Measurements from ENCODE around the gene AURKAIP1. TPM values are rescaled to one million over a fixed set of nuclear protein-coding genes. Genes with fewer than 3 reads are reported as not detected.
A peak's percentile ranks its signal among the peaks of the same experiment; 100 is the strongest.

Gene AURKAIP1
- total and polyA plus RNA-seq, 2 of the 13 experiments (the other 11 are each of a cell fraction or from before 2014, with no cell fraction given): 69.5 to 175 TPM

DNA sequence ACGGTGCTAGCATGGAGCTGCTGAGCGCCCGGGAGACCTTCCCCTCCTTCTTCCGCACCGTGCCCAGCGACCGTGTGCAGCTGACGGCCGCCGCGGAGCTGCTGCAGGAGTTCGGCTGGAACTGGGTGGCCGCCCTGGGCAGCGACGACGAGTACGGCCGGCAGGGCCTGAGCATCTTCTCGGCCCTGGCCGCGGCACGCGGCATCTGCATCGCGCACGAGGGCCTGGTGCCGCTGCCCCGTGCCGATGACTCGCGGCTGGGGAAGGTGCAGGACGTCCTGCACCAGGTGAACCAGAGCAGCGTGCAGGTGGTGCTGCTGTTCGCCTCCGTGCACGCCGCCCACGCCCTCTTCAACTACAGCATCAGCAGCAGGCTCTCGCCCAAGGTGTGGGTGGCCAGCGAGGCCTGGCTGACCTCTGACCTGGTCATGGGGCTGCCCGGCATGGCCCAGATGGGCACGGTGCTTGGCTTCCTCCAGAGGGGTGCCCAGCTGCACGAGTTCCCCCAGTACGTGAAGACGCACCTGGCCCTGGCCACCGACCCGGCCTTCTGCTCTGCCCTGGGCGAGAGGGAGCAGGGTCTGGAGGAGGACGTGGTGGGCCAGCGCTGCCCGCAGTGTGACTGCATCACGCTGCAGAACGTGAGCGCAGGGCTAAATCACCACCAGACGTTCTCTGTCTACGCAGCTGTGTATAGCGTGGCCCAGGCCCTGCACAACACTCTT lies 42.8 kb downstream of the AURKAIP1 start (continued):
- TF ChIP-seq ZBTB8A (CRISPR knock-in tag; IDR thresholded peaks at IDR 0.05; ENCODE audit: borderline replicate concordance, low read depth): no peak
- TF ChIP-seq, protein P1, sequence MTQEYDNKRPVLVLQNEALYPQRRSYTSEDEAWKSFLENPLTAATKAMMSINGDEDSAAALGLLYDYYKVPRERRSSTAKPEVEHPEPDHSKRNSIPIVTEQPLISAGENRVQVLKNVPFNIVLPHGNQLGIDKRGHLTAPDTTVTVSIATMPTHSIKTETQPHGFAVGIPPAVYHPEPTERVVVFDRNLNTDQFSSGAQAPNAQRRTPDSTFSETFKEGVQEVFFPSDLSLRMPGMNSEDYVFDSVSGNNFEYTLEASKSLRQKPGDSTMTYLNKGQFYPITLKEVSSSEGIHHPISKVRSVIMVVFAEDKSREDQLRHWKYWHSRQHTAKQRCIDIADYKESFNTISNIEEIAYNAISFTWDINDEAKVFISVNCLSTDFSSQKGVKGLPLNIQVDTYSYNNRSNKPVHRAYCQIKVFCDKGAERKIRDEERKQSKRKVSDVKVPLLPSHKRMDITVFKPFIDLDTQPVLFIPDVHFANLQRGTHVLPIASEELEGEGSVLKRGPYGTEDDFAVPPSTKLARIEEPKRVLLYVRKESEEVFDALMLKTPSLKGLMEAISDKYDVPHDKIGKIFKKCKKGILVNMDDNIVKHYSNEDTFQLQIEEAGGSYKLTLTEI (CRISPR knock-in tag; conservative IDR thresholded peaks at IDR 0.05): no peak
- TF ChIP-seq ZNF264 (CRISPR knock-in tag; IDR thresholded peaks at IDR 0.05): no peak
- peak; percentile 29; the same call in 1 of the 2 replicates for TF ChIP-seq KDM2A (CRISPR knock-in tag; IDR thresholded peaks at IDR 0.05; ENCODE audit: borderline replicate concordance, low read depth)
- TF ChIP-seq IRX3 (CRISPR knock-in tag; IDR thresholded peaks at IDR 0.05; ENCODE audit: borderline replicate concordance, low read depth): no peak
- TF ChIP-seq, protein P2, sequence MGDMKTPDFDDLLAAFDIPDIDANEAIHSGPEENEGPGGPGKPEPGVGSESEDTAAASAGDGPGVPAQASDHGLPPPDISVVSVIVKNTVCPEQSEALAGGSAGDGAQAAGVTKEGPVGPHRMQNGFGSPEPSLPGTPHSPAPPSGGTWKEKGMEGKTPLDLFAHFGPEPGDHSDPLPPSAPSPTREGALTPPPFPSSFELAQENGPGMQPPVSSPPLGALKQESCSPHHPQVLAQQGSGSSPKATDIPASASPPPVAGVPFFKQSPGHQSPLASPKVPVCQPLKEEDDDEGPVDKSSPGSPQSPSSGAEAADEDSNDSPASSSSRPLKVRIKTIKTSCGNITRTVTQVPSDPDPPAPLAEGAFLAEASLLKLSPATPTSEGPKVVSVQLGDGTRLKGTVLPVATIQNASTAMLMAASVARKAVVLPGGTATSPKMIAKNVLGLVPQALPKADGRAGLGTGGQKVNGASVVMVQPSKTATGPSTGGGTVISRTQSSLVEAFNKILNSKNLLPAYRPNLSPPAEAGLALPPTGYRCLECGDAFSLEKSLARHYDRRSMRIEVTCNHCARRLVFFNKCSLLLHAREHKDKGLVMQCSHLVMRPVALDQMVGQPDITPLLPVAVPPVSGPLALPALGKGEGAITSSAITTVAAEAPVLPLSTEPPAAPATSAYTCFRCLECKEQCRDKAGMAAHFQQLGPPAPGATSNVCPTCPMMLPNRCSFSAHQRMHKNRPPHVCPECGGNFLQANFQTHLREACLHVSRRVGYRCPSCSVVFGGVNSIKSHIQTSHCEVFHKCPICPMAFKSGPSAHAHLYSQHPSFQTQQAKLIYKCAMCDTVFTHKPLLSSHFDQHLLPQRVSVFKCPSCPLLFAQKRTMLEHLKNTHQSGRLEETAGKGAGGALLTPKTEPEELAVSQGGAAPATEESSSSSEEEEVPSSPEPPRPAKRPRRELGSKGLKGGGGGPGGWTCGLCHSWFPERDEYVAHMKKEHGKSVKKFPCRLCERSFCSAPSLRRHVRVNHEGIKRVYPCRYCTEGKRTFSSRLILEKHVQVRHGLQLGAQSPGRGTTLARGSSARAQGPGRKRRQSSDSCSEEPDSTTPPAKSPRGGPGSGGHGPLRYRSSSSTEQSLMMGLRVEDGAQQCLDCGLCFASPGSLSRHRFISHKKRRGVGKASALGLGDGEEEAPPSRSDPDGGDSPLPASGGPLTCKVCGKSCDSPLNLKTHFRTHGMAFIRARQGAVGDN (CRISPR knock-in tag; IDR thresholded peaks at IDR 0.05): peak; percentile 25
- TF ChIP-seq, protein P3, sequence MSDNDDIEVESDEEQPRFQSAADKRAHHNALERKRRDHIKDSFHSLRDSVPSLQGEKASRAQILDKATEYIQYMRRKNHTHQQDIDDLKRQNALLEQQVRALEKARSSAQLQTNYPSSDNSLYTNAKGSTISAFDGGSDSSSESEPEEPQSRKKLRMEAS (IDR thresholded peaks at IDR 0.05): peak; percentile 32; the same call in 1 of the 2 replicates
- TF ChIP-seq ZNF563 (CRISPR knock-in tag; IDR thresholded peaks at IDR 0.05): no peak
- no peak for TF ChIP-seq ETS1 (CRISPR knock-in tag; IDR thresholded peaks at IDR 0.05)
- peak; percentile 23 for TF ChIP-seq AGO2 (optimal IDR thresholded peaks at IDR 0.05; ENCODE audit: low read depth, low read length)
- TF ChIP-seq PRMT3 (CRISPR knock-in tag; IDR thresholded peaks at IDR 0.05; ENCODE audit: borderline replicate concordance, low read depth): no peak
- no peak for TF ChIP-seq MTERF4 (CRISPR knock-in tag; IDR thresholded peaks at IDR 0.05)
- 0 out of 2 replicates have a peak, but pooled peaks have one; percentile 38 for TF ChIP-seq ZNF468 (CRISPR knock-in tag; IDR thresholded peaks at IDR 0.05)
- TF ChIP-seq GABPB1 (CRISPR knock-in tag; IDR thresholded peaks at IDR 0.05): peak; percentile 0; the same call in 1 of the 2 replicates
- TF ChIP-seq ZNF343 (CRISPR knock-in tag; IDR thresholded peaks at IDR 0.05): 0 out of 2 replicates have a peak, but pooled peaks have one; percentile 4
- TF ChIP-seq ZFX (CRISPR knock-in tag; IDR thresholded peaks at IDR 0.05; ENCODE audit: low read depth): 0 out of 2 replicates have a peak, but pooled peaks have one; percentile 16
- no peak for TF ChIP-seq NAIF1 (CRISPR knock-in tag; IDR thresholded peaks at IDR 0.05; ENCODE audit: borderline replicate concordance)
